CMK (cell line): ENCODE data around the gene NR2F2.
"Not testable (repeated sequence)": the region's sequence is repeated elsewhere in the genome, so short reads cannot be mapped to it uniquely, and the experiment has no call there.

Experiments used
- DNase-seq: peaks from one replicate; pipeline ENCODE4 v3.0.0-alpha.2; 2010; ENCODE audit warnings: low read depth

Gene NR2F2

GRCh38 chr15:96367311-96368200 is 37.1 kb downstream of the NR2F2 start:
- DNase-seq: no peak

- DNase-seq: no peak
These were observed 38.9 kb downstream of the NR2F2 start for GRCh38 chr15:96369351-96369750.

- DNase-seq: no peak
These were observed 39.5 kb downstream of the NR2F2 start for GRCh38 chr15:96369825-96370621.

GRCh38 chr15:96372554-96372953 is 42.1 kb downstream of the NR2F2 start:
- no peak for DNase-seq

- no peak for DNase-seq
These were observed 44.0 kb downstream of the NR2F2 start for GRCh38 chr15:96374499-96374898.

- DNase-seq: not testable (repeated sequence)
These were observed 49.1 kb downstream of the NR2F2 start for GRCh38 chr15:96379592-96379991.

GRCh38 chr15:96381463-96381862 is 51.0 kb downstream of the NR2F2 start:
- DNase-seq: no peak

GRCh38 chr15:96385195-96385594 is 54.7 kb downstream of the NR2F2 start:
- DNase-seq: no peak

- no peak for DNase-seq
These were observed 58.2 kb downstream of the NR2F2 start for GRCh38 chr15:96388673-96389072.
